Stimulated activated CD8-positive, alpha-beta memory T cell treated with anti-CD3 and anti-CD28 coated beads, Interleukin-15, amount 100 ng/mL, for 4 hours (primary cell): ENCODE data around the gene CCM2L.

Experiments
- DNase-seq, 2 donors: peaks; one replicate each; pipeline ENCODE4 v3.0.0-alpha.2; 2020; ENCODE audit warnings: low read depth in 2 of 2

Gene CCM2L

GRCh38 chr20:32056708-32057483, 46.7 kb downstream of the CCM2L start:
- no peak for DNase-seq

- no peak for DNase-seq
Observed at GRCh38 chr20:32057656-32058184, 47.5 kb downstream of the CCM2L start.

- no peak for DNase-seq
Observed at GRCh38 chr20:32059189-32059588, 49.0 kb downstream of the CCM2L start.

- DNase-seq: no peak
Observed at GRCh38 chr20:32062776-32063170, 52.5 kb downstream of the CCM2L start.

GRCh38 chr20:32063695-32064094, 53.5 kb downstream of the CCM2L start:
- DNase-seq: no peak

DNA sequence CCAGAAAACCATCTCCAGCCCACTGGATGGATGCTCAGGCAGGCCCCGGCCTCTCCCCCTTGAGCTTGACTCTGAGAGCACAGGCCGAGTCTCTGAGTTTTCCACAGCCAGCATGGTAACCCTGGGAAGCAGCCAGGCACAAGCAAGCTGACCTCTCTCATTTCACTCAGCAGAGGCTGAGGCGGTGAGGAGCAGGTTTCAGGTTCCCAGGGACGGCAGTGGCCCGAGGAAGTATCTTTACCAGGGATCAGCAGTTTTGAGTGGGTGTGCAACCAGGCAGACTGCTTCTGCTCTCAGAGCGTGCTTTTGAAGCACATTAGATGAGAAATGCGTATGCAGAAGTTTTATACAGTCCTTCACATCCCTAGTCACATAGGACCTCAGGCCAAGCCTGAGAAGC, 54.4 kb downstream of the CCM2L start:
- no peak for DNase-seq

DNA sequence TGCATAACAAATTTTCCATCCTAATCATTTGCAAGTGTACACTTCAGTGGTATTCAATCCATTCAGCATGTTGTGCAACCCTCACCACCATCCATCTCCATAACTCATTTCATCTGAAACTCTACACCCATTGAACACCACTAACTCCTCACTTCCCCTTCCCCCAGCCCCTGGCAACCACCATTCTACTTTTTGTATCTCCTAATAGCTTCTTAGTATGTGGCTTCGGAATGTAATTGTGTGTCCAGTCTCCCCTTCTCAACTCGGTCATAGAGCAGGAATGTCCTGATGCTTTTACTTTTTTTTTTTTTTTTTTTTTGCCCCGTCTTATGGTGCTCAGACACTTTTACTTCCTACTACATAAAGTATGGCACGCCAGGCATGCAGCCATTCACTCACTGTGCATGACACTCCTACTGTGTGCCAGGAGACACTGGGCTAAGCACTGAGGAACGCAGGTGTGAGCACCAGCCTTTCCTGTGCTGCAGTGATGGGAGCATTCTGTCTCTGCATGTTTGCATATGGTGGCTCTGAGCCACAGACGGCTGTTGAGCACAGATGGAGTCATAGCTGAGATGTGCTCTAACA, 57.1 kb downstream of the CCM2L start:
- no peak for DNase-seq

GRCh38 chr20:32068174-32068573, 57.9 kb downstream of the CCM2L start:
- DNase-seq: no peak

- no peak for DNase-seq
Observed at GRCh38 chr20:32069711-32070110, 59.5 kb downstream of the CCM2L start.

DNA sequence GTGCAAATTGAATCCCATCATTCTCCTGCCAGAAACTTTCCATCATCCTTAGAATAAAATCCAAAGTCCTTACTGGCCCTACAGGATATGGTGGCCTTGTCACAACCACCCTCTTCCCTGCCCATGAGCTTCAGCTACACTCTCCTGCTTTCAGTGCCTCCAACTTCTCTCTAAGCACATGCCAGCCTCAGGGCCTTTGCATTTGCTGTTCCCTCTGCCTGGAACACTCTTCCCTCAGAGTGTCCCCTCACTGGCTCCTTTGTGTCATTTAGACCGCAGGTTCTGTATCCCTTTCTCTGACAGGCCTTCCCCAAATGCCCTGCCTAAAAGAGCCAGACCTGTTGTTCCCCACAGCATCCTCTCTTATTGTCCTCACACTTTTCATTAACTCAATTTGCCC, 60.0 kb downstream of the CCM2L start:
- no peak for DNase-seq

GRCh38 chr20:32070690-32071213, 60.5 kb downstream of the CCM2L start:
- no peak for DNase-seq

GRCh38 chr20:32071395-32072167, 61.3 kb downstream of the CCM2L start:
- no peak for DNase-seq

DNA sequence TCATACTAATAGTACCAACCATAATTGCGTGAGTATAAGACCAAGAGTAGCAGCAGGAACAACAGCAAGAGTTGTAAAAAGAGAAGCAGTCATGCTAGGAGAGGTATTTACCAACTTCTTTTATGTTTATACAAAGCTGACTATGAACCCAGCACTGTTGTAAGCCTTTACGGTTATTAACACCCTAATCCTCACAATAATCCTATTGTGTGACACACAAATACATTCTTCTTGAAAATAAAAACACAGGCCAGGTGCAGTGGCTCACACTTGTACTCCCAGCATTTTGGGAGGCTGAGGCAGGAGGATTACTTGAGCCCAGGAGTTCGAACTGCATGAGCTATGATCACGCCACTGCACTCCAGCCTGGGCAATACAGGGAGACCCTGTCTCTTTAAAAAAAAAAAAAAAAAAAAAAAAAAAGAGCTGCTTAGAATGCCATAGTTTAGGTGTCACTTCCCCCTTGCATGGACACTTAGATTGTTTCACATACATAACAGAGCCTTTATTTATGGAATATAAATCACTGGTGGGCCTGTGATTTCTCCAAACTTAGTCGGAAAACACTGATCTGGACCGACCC, 62.0 kb downstream of the CCM2L start:
- DNase-seq: no peak

DNA sequence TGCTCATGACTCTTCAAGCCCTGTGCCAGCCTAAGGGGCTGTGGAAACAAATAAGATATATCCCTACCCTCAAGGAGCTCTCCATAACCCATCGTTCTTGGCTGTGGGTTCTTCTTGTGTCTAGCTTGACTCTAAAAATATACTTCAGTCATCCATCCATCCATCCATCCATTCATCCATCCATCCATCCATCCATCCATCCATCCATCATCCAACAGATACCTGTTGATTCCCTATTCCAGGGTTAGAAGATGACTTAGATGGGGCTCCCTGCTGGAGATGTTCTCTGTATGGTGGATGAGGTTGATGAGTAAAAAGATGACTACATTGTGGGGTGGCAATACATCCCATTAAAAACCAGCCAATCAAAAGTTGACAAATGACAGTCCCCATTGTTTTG, 65.3 kb downstream of the CCM2L start:
- no peak for DNase-seq

GRCh38 chr20:32077190-32077589, 67.0 kb downstream of the CCM2L start:
- no peak for DNase-seq

GRCh38 chr20:32078322-32078721, 68.1 kb downstream of the CCM2L start:
- no peak for DNase-seq

DNA sequence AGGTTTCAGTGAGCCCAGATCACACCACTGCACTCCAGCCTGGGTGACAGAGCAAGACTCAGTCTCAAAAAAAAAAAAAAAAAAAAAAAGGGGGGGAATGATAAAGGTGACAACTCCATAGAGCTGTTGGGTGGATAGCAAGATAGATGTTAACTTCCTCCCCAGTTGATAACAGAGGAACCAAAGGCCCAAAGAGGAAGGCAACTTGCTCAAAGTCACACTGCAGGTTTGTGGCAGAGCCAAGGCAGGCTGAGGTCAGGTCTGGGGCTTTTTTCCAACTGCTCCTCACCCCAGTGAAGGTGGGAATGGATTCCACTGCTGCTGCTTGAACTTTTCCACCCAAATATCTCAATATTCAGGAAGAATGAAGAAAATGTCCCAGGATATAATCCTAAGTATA, 68.6 kb downstream of the CCM2L start:
- no peak for DNase-seq

DNA sequence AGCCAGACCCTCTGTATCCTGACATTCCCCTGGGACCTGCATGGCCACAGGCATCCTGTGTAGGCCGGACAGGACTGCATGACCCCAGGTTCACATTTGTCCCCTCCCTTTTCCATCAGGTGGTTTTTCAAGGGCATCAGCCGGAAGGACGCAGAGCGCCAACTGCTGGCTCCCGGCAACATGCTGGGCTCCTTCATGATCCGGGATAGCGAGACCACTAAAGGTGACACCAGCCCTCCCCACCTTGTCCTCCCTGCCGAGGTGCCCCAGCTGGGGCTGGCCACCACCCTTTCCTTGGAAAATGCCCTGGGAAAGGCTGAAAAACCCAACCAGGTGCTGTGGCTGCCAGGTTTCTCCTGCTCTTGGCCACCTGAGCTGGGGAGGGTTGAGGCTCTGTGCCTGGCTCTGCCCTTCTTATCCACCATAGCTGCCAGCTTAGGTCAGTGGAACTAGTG, 69.4 kb downstream of the CCM2L start:
- DNase-seq: no peak

DNA sequence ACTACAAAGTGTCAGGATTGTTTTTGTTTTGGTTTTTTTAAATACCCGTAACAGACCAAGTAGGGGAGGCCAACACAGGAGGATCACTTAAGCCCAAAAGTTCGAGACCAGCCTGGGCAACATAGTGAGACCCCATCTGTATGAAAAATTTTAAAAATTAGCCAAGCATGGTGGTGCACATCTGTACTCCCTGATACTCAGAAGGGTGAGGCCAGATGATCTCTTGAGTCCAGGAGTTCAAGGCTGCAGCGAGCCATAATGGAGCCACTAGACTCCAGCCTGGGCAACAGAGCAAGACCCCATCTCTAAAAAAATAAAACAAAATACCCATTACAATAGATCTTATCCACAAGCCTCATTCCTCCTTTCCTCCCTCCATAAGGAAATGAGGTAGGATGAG, 70.5 kb downstream of the CCM2L start:
- no peak for DNase-seq
